SKM-1 (cell line): ENCODE results near the gene RAD51B.
A peak's percentile ranks its signal among the peaks of the same experiment; 100 is the strongest.

Source experiments
- DNase-seq: peaks from one replicate; lab custom pipeline; 2025; ENCODE audit not compliant: unreplicated experiment; lab: John Stamatoyannopoulos, UW

Gene RAD51B

GRCh38 chr14:68576496-68577244 is 757.1 kb downstream of the RAD51B start:
- DNase-seq: no peak

DNA sequence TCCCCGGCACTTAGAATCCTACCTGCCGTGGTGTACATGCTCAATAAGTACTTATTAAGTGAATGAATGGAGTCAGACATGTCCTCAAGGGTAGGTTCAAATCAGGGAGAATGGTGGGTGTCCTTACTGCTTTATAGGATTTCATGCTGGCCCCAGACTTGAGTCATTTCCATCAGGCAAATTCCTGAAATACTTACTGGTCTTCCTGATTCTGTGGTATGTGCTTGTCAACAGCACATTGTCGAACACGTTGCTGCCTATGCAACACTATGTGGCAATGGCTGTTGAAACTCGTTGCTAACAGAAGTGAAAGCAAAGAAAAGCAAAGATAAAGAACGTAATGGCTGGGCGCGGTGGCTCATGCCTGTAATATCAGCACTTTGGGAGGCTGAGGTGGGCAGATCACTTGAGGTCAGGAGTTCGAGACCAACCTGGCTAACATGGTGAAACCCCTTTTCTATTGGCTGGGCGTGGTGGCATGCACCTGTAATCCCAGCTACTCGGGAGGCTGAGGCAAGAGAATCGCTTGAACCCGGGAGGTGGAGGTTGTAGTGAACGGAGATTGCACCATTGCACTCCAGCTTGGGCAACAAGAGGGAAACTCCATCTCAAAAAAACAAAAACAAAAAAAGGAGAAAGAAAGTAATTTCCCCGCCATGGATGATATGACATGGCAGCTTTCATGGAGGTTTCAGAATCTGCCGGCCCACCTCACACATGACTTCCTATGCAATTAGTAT is 758.4 kb downstream of the RAD51B start:
- no peak for DNase-seq

GRCh38 chr14:68578597-68578996 is 759.0 kb downstream of the RAD51B start:
- no peak for DNase-seq

DNA sequence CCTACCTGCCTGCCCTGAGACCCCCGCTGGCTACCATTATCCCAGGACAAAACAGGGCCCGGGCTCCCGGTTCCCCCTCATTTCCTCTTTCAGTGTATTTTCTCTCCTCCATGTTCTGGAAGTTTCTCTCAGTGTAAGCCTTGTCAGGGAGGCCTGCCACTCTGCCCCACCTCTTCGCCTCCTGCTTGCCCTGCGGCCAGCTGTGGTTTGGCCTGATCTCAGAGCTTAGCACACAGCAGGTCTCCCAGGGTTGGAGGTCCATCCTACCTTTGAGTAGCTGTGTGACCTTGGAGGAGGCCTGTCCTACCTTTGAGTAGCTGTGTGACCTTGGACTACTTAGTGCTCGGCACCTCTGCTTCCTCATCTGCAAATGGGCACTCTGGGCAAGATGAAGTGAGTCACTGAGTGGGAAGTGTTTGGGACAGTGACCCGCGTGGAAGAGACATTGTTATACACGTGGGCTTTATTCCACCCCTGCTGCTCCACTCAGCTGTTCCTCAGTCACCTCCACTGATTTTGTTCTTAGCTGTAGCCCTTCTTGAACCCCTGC is 760.6 kb downstream of the RAD51B start:
- no peak for DNase-seq

DNA sequence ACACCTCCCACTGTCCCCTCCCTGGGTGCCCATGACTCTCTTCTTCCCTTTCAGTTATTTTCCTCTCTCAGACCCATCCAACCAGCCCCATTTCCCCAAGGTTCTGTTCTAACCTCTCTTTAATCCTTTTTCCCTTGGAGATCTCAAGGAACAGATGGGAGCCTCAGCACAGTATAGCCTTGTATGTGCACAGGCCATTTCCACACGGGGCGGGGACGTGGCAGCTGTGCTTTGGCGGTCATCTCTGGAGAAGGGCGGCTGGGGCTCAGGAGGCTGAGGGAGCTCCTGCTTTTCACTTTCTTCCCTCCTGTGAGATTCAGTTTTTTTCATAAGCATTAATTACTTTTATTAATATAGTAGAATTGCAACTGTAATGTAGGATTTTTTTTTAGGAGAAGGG is 761.1 kb downstream of the RAD51B start:
- no peak for DNase-seq

GRCh38 chr14:68583548-68584280 is 764.1 kb downstream of the RAD51B start:
- DNase-seq: no peak

DNA sequence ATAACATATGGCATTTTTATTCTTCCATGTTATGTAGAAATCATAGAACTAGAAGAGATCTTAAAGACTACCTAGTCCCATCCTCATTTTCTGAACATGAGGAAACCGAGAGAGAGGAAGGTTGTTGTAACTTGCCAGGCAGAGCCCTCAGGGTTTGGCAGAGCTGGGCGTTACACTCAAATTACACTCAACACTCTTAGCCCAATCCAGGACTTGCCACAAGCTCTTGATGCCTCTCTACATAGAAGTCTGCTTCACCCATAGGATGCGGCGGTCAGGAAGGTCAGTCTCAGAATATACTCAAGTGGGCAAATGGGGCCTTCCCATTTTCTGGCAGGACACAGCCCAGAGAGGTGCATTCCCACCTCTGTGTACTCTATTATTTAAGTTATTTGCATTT is 765.2 kb downstream of the RAD51B start:
- no peak for DNase-seq

- no peak for DNase-seq
Observed at GRCh38 chr14:68585690-68586089, 766.1 kb downstream of the RAD51B start.

DNA sequence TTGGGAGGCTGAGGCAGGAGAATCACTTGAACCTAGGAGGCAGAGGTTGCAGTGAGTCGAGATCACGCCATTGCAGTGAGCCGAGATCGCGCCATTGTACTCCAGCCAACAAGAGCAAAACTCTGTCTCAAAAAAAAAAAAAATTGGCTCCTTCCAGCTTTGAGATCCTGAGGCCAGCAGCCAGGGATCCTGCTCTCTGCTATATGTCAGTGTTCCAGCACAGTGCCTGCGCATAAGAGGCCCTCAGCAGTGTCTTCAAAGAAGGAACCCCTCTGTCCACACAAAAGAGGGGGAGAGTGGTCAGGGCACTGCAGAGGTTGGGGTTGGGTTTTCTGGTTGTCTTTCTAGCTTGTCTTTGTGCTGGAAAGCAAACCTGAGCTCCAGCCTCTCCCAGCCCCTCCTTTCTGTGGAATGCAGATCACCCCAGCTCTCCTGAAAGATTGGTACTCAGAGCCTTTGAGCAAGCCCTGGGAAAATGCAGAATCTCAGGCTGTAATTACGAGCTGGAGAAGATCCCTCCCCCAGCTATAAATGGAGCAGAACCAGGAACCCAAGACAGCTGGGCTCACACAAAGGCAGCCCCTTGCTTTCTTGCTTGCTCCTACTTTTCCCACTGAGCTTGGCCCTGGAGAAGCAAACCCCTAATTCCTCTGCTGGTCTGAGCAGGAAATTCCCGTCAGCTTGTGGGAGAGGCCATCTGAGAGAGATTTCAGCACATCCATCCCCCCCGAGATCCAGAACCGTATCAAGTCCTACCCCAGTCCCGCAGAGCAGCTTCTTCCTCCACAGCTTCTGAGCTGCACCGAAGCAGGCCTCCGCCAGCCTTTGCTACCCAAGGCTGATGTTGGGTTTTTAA is 767.5 kb downstream of the RAD51B start:
- DNase-seq: no peak

- no peak for DNase-seq
Observed at GRCh38 chr14:68587931-68588330, 768.4 kb downstream of the RAD51B start.

DNA sequence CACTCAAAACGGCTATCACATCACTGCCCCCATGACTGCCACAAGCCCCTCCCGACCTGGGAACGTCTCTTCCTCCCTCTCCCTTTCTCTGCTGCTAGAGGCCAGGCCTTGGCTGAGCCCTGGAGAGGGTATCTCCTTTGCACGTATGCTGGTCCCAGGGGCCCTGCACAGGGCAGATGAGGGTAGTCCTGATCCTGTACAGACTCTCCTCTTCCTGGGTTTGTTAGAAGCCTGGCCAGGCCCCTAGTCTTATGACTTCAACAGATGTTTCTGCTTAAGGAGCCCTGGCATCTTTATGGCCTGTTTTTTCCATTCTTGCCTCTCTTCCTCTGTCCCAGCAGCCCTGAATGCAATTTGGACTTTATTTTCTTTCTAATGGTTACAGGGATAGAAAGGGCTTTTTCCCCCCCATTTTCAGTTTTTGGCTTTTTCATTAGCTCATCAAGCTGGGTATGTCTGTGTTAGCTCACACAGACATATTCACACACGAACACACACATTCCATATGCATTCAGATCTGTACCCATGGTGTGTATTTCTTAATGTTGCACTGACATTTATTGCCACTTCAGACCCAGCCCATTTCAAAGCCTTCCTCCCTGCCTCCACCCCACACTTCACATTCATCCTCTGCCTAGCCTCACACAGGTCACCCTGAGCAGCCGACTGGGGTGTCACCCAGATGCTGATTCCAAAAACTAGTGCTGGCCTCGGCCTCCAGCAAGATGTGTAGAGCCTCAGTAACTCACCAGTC is 770.0 kb downstream of the RAD51B start:
- no peak for DNase-seq

GRCh38 chr14:68590201-68590522 is 770.6 kb downstream of the RAD51B start:
- DNase-seq: no peak

GRCh38 chr14:68591786-68592185 is 772.2 kb downstream of the RAD51B start:
- no peak for DNase-seq

- no peak for DNase-seq
Observed at GRCh38 chr14:68592948-68593556, 773.5 kb downstream of the RAD51B start.

DNA sequence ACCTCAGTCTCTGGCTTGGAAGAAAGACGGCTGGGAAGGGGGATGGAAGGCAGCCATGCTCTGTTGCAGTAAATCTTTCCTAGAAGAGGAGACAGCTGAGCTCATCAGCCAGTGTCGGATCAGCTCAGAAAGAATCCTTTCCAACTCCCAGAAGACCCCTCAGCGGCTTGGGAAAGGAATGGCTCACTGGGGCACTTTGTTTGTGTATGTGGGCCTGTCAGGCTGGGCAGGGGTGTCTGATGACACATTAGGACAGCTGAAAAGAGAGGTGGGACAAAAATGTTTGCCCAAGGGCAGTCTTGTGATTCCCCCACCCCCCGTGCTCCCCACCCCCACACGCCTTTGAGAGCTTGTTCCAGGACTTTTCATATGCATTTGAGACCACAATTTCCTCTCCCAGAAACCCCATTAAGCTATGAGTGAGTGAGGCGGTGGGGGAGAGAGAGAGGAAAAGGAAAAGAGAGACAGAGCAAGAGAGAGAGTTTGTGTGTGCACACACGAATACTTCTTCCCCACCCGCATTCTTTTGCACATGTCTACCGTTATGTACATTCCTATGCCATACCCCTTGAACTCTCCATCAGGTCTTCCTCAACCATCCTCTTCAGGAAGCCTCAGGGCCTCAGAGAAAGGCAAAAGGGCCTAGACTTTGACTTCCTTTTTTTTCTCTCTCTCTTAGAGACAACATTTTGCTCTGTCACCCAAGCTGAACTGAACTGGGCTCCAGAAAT is 774.4 kb downstream of the RAD51B start:
- peak; percentile 7 for DNase-seq

GRCh38 chr14:68594737-68595380 is 775.3 kb downstream of the RAD51B start:
- DNase-seq: no peak

- no peak for DNase-seq
Observed at GRCh38 chr14:68596211-68596610, 776.6 kb downstream of the RAD51B start.

DNA sequence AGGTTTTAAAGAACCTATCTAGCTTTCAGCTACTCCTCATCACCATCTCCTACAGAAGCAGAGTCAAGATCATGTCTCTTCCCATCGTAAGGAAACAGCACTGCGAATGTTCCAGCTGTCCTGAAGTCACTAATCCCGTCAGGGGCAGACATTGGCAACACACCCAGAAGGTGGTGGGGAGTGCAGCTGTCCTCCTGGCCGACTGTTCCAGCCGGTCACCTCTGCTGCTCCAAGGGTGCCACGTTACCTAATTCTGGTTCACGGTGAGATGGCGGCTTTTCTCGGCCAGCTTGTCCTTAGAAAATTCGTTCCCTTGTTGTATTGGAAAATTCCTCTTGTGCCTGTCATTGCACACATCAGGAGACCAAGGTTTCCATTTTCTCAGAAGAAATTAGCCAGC is 777.1 kb downstream of the RAD51B start:
- DNase-seq: no peak

- DNase-seq: no peak
Observed at GRCh38 chr14:68598089-68598488, 778.5 kb downstream of the RAD51B start.
